Transverse colon (tissue), 3 donors: ENCODE data around the gene TMEM150C.

Source experiments
- CTCF ChIP-seq, 5 experiments: fragments of 200-600 bp in 3 of 5; fragments of 450-650 bp in 2 of 5; sonication (generic) in 3 of 5; IDR thresholded peaks; 1 replicate in 2 of 5; 2 replicates in 3 of 5; pipeline ENCODE4 v1.5.1; 2016 to 2017; ENCODE audit warnings: antibody characterized with exemption in 5 of 5, inconsistent platforms in 3 of 5, mild to moderate bottlenecking in 2 of 5, moderate library complexity in 1 of 5
- POLR2A ChIP-seq: fragments of 450-650 bp; IDR thresholded peaks from one replicate; pipeline ENCODE4 v1.6.1; 2016; ENCODE audit warnings: antibody characterized with exemption, mild to moderate bottlenecking, moderate library complexity

GRCh38 chr4:82589756-82590155, 28.0 kb upstream of the TMEM150C start:
- TF ChIP-seq CTCF (IDR thresholded peaks at IDR 0.05) = no peak
- no peak for TF ChIP-seq POLR2A
